ENCODE data around the gene PRR13.
A peak's percentile ranks its signal among the peaks of the same experiment; 100 is the strongest.
"Not testable (repeated sequence)": the region's sequence is repeated elsewhere in the genome, so short reads cannot be mapped to it uniquely, and the experiment has no call there.

The PRR13 gene

GRCh38 chr12:53472056-53472582, 30.6 kb downstream of the PRR13 start:
- no peak for DNase-seq (ENCODE audit: low spot score)

GRCh38 chr12:53474077-53474476, 32.5 kb downstream of the PRR13 start:
- no peak for DNase-seq (ENCODE audit: low spot score)

- DNase-seq (ENCODE audit: low spot score): no peak
Observed at GRCh38 chr12:53474819-53475218, 33.3 kb downstream of the PRR13 start.

- peak; percentile 70 for DNase-seq (ENCODE audit: low spot score)
Observed at GRCh38 chr12:53476769-53477209, 35.3 kb downstream of the PRR13 start.

GRCh38 chr12:53478865-53479264, 37.3 kb downstream of the PRR13 start:
- no peak for DNase-seq (ENCODE audit: low spot score)

- no peak for DNase-seq (ENCODE audit: low spot score)
Observed at GRCh38 chr12:53479331-53479730, 37.8 kb downstream of the PRR13 start.

- DNase-seq (ENCODE audit: low spot score): no peak
Observed at GRCh38 chr12:53480491-53481442, 39.2 kb downstream of the PRR13 start.

GRCh38 chr12:53481458-53481857, 39.9 kb downstream of the PRR13 start:
- not testable (repeated sequence) for DNase-seq (ENCODE audit: low spot score)

- peak; percentile 42 for DNase-seq (ENCODE audit: low spot score)
Observed at GRCh38 chr12:53481939-53482586, 40.5 kb downstream of the PRR13 start.

GRCh38 chr12:53482626-53483168, 41.2 kb downstream of the PRR13 start:
- DNase-seq (ENCODE audit: low spot score): no peak

- DNase-seq (ENCODE audit: low spot score): no peak
Observed at GRCh38 chr12:53483225-53483978, 41.9 kb downstream of the PRR13 start.

- no peak for DNase-seq (ENCODE audit: low spot score)
Observed at GRCh38 chr12:53483979-53484377, 42.4 kb downstream of the PRR13 start.

GRCh38 chr12:53484686-53485575, 43.4 kb downstream of the PRR13 start:
- no peak for DNase-seq (ENCODE audit: low spot score)

- no peak for DNase-seq (ENCODE audit: low spot score)
Observed at GRCh38 chr12:53485955-53486735, 44.6 kb downstream of the PRR13 start.

GRCh38 chr12:53486736-53487487, 45.4 kb downstream of the PRR13 start:
- DNase-seq (ENCODE audit: low spot score): no peak

GRCh38 chr12:53489242-53489864, 47.8 kb downstream of the PRR13 start:
- DNase-seq (ENCODE audit: low spot score): no peak

- DNase-seq (ENCODE audit: low spot score): peak; percentile 46
Observed at GRCh38 chr12:53492188-53492587, 50.7 kb downstream of the PRR13 start.

- peak; percentile 96 for DNase-seq (ENCODE audit: low spot score)
Observed at GRCh38 chr12:53492830-53493609, 51.5 kb downstream of the PRR13 start.
